GM12892 (cell line): ENCODE measurements around the gene IL22RA1.

Experiments used
- POLR2A ChIP-seq: IDR thresholded peaks from 2 replicates; pipeline ENCODE4 v1.6.1; 2011; ENCODE audit warnings: low read depth, low read length, control low read depth
- TAF1 ChIP-seq: IDR thresholded peaks from 2 replicates; pipeline ENCODE4 v1.6.1; 2011; ENCODE audit warnings: low read depth, mild to moderate bottlenecking, control low read depth, low read length, borderline replicate concordance

- TF ChIP-seq POLR2A: no peak
- TF ChIP-seq TAF1: no peak
These were observed 72.0 kb downstream of the IL22RA1 start for GRCh38 chr1:24070821-24071393.
